Cardiac fibroblast (primary cell): ENCODE results near the gene PDXP.
A peak's percentile ranks its signal among the peaks of the same experiment; 100 is the strongest.
"Not testable (repeated sequence)": the region's sequence is repeated elsewhere in the genome, so short reads cannot be mapped to it uniquely, and the experiment has no call there.

Experiments
- DNase-seq, 2 donors: peaks; one replicate each; pipeline versions ENCODE4 v3.0.0 to v3.0.0-alpha.2; 2010; ENCODE audit warnings: low read depth in 2 of 2
- H3K4me3 ChIP-seq, 2 donors: replicated peaks in 1 of 2; 1 replicate in 1 of 2; 2 replicates in 1 of 2; pipeline ENCODE4 v1.5.1; 2011; ENCODE audit warnings: low read depth in 2 of 2, low read length in 2 of 2, mild to moderate bottlenecking in 2 of 2, moderate library complexity in 1 of 2
- TF ChIP-seq, protein P1 (sequence below): IDR thresholded peaks from one replicate; pipeline ENCODE4 v1.5.1; 2011; ENCODE audit warnings: low read depth, mild to moderate bottlenecking, low read length, inconsistent platforms

The PDXP gene

GRCh38 chr22:37647928-37648327 is 10.6 kb upstream of the PDXP start:
- TF ChIP-seq, protein P1, sequence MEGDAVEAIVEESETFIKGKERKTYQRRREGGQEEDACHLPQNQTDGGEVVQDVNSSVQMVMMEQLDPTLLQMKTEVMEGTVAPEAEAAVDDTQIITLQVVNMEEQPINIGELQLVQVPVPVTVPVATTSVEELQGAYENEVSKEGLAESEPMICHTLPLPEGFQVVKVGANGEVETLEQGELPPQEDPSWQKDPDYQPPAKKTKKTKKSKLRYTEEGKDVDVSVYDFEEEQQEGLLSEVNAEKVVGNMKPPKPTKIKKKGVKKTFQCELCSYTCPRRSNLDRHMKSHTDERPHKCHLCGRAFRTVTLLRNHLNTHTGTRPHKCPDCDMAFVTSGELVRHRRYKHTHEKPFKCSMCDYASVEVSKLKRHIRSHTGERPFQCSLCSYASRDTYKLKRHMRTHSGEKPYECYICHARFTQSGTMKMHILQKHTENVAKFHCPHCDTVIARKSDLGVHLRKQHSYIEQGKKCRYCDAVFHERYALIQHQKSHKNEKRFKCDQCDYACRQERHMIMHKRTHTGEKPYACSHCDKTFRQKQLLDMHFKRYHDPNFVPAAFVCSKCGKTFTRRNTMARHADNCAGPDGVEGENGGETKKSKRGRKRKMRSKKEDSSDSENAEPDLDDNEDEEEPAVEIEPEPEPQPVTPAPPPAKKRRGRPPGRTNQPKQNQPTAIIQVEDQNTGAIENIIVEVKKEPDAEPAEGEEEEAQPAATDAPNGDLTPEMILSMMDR: no peak
- DNase-seq: no peak
- no peak overlapping the region for H3K4me3 ChIP-seq

DNA sequence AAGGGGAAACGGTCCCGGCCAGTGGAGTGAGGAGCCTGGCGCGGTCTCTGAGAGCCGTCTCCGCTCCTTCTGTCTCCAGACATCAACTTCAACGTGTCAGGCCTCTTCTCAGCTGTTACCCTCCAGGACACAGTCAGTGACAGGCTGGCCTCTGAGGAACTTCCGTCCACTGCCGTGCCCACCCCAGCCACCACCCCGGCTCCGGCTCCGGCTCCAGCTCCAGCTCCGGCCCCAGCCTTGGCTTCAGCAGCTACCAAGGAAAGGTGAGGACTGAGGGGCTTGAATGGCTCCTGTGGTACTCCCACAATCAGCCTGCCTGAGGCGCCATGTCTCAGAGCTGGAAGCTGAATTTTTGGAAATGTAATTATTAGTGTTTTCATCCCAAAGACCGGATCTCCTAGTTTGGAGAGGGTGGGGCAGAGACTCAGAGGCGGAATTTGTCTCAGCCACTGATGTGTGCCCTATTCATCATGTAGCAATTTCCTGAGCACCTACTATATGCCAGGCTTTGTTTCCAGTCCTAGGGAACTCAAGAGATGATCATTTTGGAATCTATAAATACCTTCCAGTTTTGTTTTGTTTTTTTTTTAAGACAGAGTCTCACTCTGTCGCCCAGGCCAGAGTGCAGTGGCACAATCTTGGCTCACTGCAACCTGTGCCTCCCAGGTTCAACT is 7.9 kb upstream of the PDXP start:
- H3K4me3 ChIP-seq: no peak overlapping the region
- TF ChIP-seq, protein P1: no peak
- no peak for DNase-seq

GRCh38 chr22:37654563-37655251 is 3.8 kb upstream of the PDXP start:
- DNase-seq: no peak
- TF ChIP-seq, protein P1: no peak
- H3K4me3 ChIP-seq: no peak overlapping the region

- TF ChIP-seq, protein P1: no peak
- H3K4me3 ChIP-seq: no peak overlapping the region
- no peak for DNase-seq
Measured at GRCh38 chr22:37655252-37655563, 3.3 kb upstream of the PDXP start.

GRCh38 chr22:37656583-37656982 is 1.9 kb upstream of the PDXP start:
- not testable (repeated sequence) for H3K4me3 ChIP-seq, DNase-seq

GRCh38 chr22:37657590-37658132 is 862 bp upstream of the PDXP start:
- DNase-seq: no peak
- H3K4me3 ChIP-seq: peak overlapping the region; percentile 50 to 52
- TF ChIP-seq, protein P1: no peak

DNA sequence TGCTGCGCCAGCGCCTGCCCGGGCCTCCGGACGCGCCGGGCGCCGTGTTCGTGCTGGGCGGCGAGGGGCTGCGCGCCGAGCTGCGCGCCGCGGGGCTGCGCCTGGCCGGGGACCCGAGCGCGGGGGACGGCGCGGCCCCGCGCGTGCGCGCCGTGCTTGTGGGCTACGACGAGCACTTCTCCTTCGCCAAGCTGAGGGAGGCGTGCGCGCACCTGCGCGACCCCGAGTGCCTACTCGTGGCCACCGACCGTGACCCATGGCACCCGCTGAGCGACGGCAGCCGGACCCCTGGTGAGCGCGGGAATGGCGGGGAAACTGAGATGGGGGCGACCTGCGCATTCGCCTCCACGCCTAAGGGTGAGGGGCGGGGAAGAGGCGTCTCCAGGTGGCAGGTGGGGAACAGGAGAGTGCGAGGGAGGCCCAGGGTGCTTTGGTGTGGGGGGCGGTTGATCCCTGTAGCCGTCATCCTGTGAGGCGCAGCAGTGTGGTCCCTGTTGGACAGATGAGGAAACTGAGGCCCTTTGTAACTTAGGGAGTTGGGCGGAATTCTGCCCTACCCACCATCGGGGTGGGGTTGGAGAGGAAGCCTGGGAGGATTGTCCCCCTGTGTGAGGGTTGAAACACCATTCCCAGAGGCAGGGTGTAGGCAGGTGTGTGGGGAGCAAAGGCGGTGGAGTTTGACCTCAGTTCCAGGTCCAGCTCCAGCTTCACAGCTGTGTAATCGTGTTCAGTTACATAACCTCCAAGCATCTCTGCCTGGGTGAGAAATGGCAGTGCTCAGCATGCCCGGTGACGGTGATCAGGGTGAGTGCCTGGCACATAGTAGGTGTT is 758 bp downstream of the PDXP start:
- TF ChIP-seq, protein P1: no peak
- peak overlapping the region; percentile 80 for H3K4me3 ChIP-seq
- DNase-seq: peak in 1 of 2 donors; percentile 15
